Cardiac fibroblast (primary cell): ENCODE data around the gene PLEKHA6.

Experiments
- DNase-seq, 2 donors: peaks; one replicate each; pipeline versions ENCODE4 v3.0.0 to v3.0.0-alpha.2; 2010; ENCODE audit warnings: low read depth in 2 of 2
- H3K4me3 ChIP-seq, 2 donors: replicated peaks in 1 of 2; 1 replicate in 1 of 2; 2 replicates in 1 of 2; pipeline ENCODE4 v1.5.1; 2011; ENCODE audit warnings: low read depth in 2 of 2, low read length in 2 of 2, mild to moderate bottlenecking in 2 of 2, moderate library complexity in 1 of 2
- CTCF ChIP-seq: IDR thresholded peaks from one replicate; pipeline ENCODE4 v1.5.1; 2011; ENCODE audit warnings: low read depth, mild to moderate bottlenecking, low read length, inconsistent platforms

The PLEKHA6 gene

DNA sequence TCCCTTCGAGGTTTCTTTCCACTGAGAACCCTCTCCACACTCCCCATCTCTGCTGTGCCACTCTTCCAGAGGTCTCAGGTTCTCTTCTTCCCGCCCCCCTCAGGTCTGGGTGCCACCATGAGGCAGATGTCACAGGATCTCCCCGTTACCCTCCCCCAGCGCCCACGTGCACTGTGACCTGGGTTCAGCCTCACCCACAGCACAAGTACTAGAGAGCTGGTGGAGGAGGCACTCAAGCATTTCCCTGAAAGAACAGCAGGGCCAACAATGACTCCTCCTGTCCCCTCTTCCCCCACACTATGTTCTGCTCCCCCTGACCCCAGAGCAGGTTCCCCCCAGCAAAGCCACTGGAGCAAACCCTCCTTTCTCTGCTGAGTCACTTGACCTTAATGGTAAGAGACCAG is 14.3 kb downstream of the PLEKHA6 start:
- no peak overlapping the region for H3K4me3 ChIP-seq
- no peak for DNase-seq
- no peak for TF ChIP-seq CTCF

DNA sequence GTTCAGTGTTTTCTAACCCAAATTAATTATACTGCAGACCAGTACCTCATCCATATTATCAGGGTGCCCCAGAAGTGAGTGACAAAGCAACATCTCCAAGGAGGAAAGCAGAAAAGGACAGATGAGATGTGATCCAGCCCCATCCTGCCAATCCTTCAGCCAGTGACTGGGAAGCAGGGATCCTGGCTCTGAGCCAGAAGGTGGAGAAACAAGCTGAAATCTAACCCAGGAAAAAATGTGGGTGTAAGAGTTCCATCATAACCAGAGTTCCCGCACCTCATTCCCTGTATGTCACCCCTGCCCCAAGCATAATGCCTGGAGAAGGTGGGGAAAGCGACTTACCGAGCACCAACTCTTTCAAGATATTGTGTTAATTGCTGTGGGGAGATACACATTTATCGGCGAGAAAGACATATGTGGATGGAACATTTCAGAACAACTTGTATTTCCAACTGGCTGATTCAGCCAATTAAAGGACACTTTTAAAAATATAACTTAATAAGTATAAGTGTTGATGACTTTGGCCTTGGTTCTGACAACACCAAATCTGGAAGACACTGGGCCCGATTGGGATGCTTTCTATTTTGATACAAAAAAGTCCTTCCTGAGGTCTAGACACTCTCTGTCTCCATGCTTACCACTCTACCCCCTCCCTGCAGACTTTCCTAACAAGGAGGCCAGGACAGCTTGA is 14.9 kb downstream of the PLEKHA6 start:
- DNase-seq: no peak
- no peak overlapping the region for H3K4me3 ChIP-seq
- TF ChIP-seq CTCF: no peak

- TF ChIP-seq CTCF: no peak
- DNase-seq: no peak
- no peak overlapping the region for H3K4me3 ChIP-seq
These were observed 15.9 kb downstream of the PLEKHA6 start for GRCh38 chr1:204343802-204344201.

DNA sequence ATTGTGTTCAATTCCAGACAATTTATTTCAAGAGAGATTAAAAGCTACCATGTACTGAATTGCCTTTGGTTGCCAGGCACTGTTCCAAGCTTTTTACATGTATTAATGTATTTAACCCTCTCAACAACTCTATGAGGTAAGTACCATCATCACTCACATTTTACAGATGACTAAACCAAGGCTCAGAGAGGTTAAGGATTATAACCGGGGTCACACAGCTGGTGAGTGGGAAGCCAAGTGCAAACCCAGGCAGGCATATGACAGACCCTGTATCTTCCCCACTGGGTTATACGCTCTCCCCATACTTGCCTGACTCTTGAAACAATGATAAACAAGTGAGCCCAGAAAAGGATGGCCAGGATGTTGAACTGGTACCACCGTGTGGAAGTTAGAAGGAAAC is 16.5 kb downstream of the PLEKHA6 start:
- H3K4me3 ChIP-seq: no peak overlapping the region
- TF ChIP-seq CTCF: no peak

GRCh38 chr1:204342310-204342709 is 17.4 kb downstream of the PLEKHA6 start:
- no peak for TF ChIP-seq CTCF
- no peak for DNase-seq

More for the DNA sequence above, 16.5 kb downstream of the PLEKHA6 start:
- DNase-seq: no peak

DNA sequence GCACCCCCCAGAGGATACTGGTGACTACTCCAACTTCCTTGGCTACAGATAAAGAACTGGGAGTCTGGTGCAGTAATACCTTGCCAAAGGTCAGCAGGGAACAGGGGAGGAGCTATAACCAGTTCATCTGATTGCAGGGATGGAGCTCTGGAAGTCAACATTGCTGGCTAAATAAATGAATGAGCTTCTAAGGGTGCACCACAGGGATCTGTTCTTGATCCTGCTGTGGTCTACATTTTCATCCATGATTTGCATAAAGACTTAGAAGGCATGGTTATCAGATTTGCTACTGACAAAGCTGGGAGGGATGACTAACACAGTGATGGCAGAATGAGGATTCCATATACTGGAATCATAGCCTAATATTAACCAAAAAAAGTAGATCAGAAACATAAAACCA is 18.3 kb downstream of the PLEKHA6 start:
- DNase-seq: peak in 1 of 2 donors; percentile 17
- TF ChIP-seq CTCF: no peak

More at GRCh38 chr1:204342310-204342709, 17.4 kb downstream of the PLEKHA6 start:
- no peak overlapping the region for H3K4me3 ChIP-seq

More for the DNA sequence above, 18.3 kb downstream of the PLEKHA6 start:
- no peak overlapping the region for H3K4me3 ChIP-seq
